SK-N-MC (cell line): Measurements from ENCODE around the gene MANBA.

ENCODE experiments used
- EZH2 ChIP-seq: fragments of 200-600 bp; sonication (generic); IDR thresholded peaks from one replicate; pipeline ENCODE4 v1.6.1; 2017; ENCODE audit warnings: antibody characterized with exemption
- FOXP2 ChIP-seq: optimal IDR thresholded peaks from 2 replicates; pipeline ENCODE3; 2011; ENCODE audit warnings: mild to moderate bottlenecking, moderate library complexity; ENCODE audit not compliant: insufficient read depth; ENCODE audit errors: extremely low read length, control extremely low read depth
- POLR2AphosphoS5 ChIP-seq: IDR thresholded peaks from 2 replicates; pipeline ENCODE4 v1.6.1; 2012; ENCODE audit warnings: mild to moderate bottlenecking, low read depth, low read length, borderline replicate concordance

DNA sequence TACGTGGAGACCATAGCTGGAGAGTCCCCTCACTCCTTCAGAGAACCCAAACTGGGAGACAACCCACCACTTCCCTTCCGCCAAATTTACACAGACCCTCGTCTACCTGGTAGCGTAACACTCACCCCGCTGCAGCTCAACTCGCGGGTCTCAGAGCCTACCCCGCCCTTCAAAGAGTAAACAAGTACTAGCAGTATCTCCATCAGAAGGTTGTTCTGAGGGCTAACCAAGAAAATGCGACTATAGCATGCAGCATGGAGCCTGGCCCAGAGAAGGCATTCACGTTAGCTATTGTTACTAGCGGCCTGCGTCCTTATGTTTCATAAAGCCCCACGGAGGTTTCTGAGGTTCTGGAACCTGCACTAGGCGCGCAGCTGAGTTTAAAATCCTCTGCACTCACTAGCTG, 531 bp upstream of the MANBA start:
- no peak for TF ChIP-seq POLR2AphosphoS5
- TF ChIP-seq EZH2: no peak
- no peak for TF ChIP-seq FOXP2
